ENCODE measurements around the gene GABRQ. TPM values are rescaled to one million over a fixed set of nuclear protein-coding genes. Genes with fewer than 3 reads are reported as not detected.

The GABRQ gene
- total RNA-seq, 4 donors from 2014 or later: not detected

DNA sequence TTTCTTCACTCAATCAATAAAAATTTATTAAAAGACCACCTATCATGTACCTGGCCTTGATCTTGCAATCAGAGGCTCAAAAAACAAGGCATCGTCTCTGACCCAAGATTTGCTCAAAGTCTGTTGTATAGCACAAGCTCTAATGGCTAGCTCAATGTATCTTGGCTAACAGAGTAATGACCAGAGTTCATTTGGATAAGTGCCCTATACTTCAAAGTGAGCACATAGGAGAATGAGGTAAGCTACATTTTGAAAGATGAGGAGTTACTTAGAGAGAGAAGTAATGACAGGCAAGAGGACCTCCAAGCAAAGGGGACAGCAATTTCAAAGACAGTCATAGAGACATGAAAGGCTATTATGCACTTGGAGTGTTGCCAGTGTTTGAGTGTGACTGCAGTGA, 22.9 kb upstream of the GABRQ start:
- TF ChIP-seq CTCF (IDR thresholded peaks at IDR 0.05 in 4 of 5, conservative IDR thresholded peaks at IDR 0.05 in 1 of 5) (no peak), POLR2A (IDR thresholded peaks at IDR 0.05) (no peak)
- no peaks in the 10 kb centered on the region for H3K4me1 ChIP-seq
- in situ Hi-C loops (cut with MboI; ENCODE audit: low sequenced_read_pairs in 4 of 4) (no loop called here), intact Hi-C loops (cut with DNase I; ENCODE audit: low total_unique reads) (no loop called here)
- no peak for DNase-seq
- no peaks in the 10 kb centered on the region for H3K27me3 ChIP-seq
- H3K36me3 ChIP-seq: no peaks in the 10 kb centered on the region
- no peak overlapping the region for H3K4me3 ChIP-seq
- ATAC-seq: no peak
- no peaks in the 10 kb centered on the region for H3K9me3 ChIP-seq
- H3K27ac ChIP-seq: no peak overlapping the region

DNA sequence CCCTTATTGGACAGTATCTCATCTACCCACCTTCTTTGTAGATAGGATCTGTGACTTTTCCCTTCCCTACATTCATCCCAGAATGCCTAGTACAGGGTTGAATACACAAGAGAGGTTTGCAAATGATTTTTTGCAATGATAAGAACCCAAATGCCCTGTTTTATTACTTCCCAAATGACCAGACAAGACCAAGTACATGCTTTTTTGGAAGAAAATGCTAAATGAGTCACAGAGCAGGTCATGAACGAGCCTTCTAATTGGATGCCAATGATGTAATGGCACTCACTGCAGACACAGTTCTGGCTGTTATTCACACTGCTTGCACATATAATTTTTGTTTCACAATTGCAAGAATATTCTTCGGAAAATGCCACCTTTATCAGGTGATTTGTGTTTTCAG, 17.8 kb upstream of the GABRQ start:
- no peaks in the 10 kb centered on the region for H3K4me1 ChIP-seq
- intact Hi-C loops (cut with DNase I; ENCODE audit: low total_unique reads) (no loop called here), in situ Hi-C loops (cut with MboI; ENCODE audit: low sequenced_read_pairs in 4 of 4) (no loop called here)
- H3K36me3 ChIP-seq: no peaks in the 10 kb centered on the region
- H3K4me3 ChIP-seq: no peak overlapping the region
- ATAC-seq (no peak), DNase-seq (no peak)
- H3K27ac ChIP-seq: no peak overlapping the region
- TF ChIP-seq POLR2A (IDR thresholded peaks at IDR 0.05) (no peak), CTCF (IDR thresholded peaks at IDR 0.05 in 4 of 5, conservative IDR thresholded peaks at IDR 0.05 in 1 of 5) (no peak)
- H3K9me3 ChIP-seq: no peaks in the 10 kb centered on the region
- H3K27me3 ChIP-seq: no peaks in the 10 kb centered on the region

DNA sequence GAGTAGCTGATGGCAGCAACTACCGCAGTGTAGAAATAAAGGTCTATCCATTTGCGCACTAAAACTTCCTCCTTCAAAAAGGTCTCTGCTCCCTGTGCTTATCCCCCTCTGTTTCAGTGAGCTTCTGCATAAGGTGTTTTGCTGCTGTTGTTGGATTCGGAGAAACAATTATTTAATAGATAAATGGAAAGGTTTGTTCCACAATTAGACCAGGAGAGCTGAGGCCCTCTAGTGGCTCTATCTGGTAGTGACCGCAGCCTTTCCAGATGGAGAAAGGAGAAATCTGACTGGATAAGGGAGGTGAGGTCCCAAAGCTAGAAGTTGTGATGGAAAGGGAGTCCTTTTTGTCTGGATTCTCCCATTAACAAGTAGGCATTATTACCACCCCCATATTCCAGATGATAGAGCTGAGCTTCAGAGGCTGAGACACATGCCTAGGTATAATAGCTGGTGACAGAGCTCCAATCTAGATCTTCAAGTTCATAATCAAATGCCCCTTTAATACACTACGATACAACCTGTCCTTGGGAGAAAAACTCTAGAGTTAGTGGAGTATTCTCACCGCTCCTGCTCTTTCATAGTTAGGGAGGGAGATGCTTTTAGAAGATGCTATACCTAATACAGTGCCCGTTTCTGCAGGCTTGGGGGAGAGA, 5.1 kb upstream of the GABRQ start:
- ATAC-seq (no peak), DNase-seq (no peak)
- Histone ChIP-seq H3K4me3 (no peak overlapping the region), H3K9me3 (no peaks in the 10 kb centered on the region), H3K27ac (no peak overlapping the region), H3K27me3 (peaks cover 0 to 5% (median 0%) of the 10 kb centered on the region in 3 donors), H3K4me1 (no peaks in the 10 kb centered on the region), H3K36me3 (no peaks in the 10 kb centered on the region)
- in situ Hi-C loops (cut with MboI; ENCODE audit: low sequenced_read_pairs in 4 of 4): loop anchor here (10.0 to 25.0 kb wide), 2 partner anchors 870 to 878 kb away; no protein-coding TSS in a partner anchor
- intact Hi-C loops (cut with DNase I; ENCODE audit: low total_unique reads): no loop called here
- TF ChIP-seq POLR2A (IDR thresholded peaks at IDR 0.05): no peak
- peak in 4 of 5 experiments; percentile 37 to 60 (median 44) for TF ChIP-seq CTCF (IDR thresholded peaks at IDR 0.05 in 4 of 5, conservative IDR thresholded peaks at IDR 0.05 in 1 of 5)

DNA sequence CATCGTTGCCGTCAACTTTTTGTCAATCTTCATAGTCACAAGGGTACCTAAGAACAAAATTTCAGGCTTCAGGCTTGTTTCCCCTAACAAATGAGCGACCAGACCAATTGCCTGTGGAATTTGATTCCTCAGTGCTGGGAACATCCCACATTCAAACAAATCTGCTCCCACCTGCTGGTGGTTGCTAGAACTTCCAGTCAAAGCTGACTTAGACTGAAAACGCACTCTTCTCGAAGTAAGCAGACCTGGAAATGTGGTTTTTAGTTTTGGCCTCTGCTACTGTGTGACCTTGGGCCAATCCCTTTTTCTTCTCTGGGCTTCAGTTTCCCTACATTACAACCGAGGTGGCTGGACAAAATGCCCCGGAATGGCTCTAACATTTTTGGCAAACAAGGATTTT, 1.8 kb upstream of the GABRQ start:
- Histone ChIP-seq H3K36me3 (no peaks in the 10 kb centered on the region), H3K9me3 (no peaks in the 10 kb centered on the region), H3K27me3 (peaks cover 0 to 13% (median 8%) of the 10 kb centered on the region in 3 donors), H3K27ac (no peak overlapping the region), H3K4me3 (no peak overlapping the region), H3K4me1 (no peaks in the 10 kb centered on the region)
- in situ Hi-C loops (cut with MboI; ENCODE audit: low sequenced_read_pairs in 4 of 4): loop anchor here (10.0 to 25.0 kb wide), 2 partner anchors 874 to 881 kb away; no protein-coding TSS in a partner anchor
- intact Hi-C loops (cut with DNase I; ENCODE audit: low total_unique reads): loop anchor here (5.0 kb wide), 1 partner anchor 884 kb away; no protein-coding TSS in a partner anchor
- DNase-seq: no peak
- no peak for ATAC-seq
- TF ChIP-seq CTCF (IDR thresholded peaks at IDR 0.05 in 4 of 5, conservative IDR thresholded peaks at IDR 0.05 in 1 of 5): peak in 2 of 5 experiments; percentile 12 to 17
- no peak for TF ChIP-seq POLR2A (IDR thresholded peaks at IDR 0.05)

All from gastrocnemius medialis (tissue), 4 donors.